Measurements from ENCODE around the gene AK8. TPM values are rescaled to one million over a fixed set of nuclear protein-coding genes. Genes with fewer than 3 reads are reported as not detected.

AK8 gene
- total and polyA plus RNA-seq, 4 donors = 0.07 to 0.26 (median 0.11) TPM

DNA sequence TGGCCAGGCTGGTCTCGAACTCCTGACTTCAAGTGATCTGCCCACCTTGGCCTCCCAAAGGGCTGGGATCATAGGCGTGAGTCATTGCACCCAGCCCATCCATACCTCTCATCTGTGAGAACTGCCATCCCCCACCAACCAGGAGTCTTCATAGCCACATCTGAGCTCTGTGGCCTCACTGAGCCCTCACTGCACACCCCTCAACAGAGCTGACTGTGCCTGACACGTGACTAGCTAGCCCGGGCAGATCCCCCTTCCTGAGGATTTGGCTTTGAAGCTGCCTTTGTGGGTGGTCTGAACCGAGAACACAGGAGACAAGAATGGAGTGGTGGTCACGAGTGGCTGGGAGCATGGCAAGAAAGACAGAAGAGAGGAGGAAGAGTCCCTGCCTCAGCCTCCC, 15.6 kb downstream of the AK8 start:
- TF ChIP-seq GABPA (IDR thresholded peaks at IDR 0.05 in 1 of 2, conservative IDR thresholded peaks at IDR 0.05 in 1 of 2) (no peak), NR2F2 (IDR thresholded peaks at IDR 0.05) (no peak), FOXA1 (IDR thresholded peaks at IDR 0.05) (no peak), TAF1 (conservative IDR thresholded peaks at IDR 0.05) (no peak), SP1 (IDR thresholded peaks at IDR 0.05) (no peak), FOXA2 (IDR thresholded peaks at IDR 0.05) (no peak), ZBTB33 (IDR thresholded peaks at IDR 0.05) (no peak), EGR1 (IDR thresholded peaks at IDR 0.05; ENCODE audit: low read depth in 2 of 2) (no peak)
- TF ChIP-seq, protein P1, sequence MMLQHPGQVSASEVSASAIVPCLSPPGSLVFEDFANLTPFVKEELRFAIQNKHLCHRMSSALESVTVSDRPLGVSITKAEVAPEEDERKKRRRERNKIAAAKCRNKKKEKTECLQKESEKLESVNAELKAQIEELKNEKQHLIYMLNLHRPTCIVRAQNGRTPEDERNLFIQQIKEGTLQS (IDR thresholded peaks at IDR 0.05) = no peak
- TF ChIP-seq, protein P2, sequence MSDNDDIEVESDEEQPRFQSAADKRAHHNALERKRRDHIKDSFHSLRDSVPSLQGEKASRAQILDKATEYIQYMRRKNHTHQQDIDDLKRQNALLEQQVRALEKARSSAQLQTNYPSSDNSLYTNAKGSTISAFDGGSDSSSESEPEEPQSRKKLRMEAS (IDR thresholded peaks at IDR 0.05) = no peak
- peaks cover 0 to 6% (median 0%) of the 10 kb centered on the region in 4 donors for H3K27me3 ChIP-seq (ENCODE audit: control insufficient read depth in 4 of 4, insufficient read depth in 4 of 4, low read length in 3 of 4)
- no peaks in the 10 kb centered on the region for H3K4me1 ChIP-seq (ENCODE audit: control insufficient read depth in 4 of 4, insufficient read depth in 4 of 4, low read length in 3 of 4)
- no peak overlapping the region for H3K27ac ChIP-seq (ENCODE audit: low read depth in 1 of 2, low read length in 2 of 2)
- H3K9ac ChIP-seq (ENCODE audit: low read depth in 1 of 2, low read length in 2 of 2) = no peak overlapping the region
- DNase-seq (ENCODE audit: low spot score) = no peak
- H3K36me3 ChIP-seq (ENCODE audit: control insufficient read depth in 4 of 4, insufficient read depth in 3 of 4, low read depth in 1 of 4, low read length in 3 of 4) = no peaks in the 10 kb centered on the region
- WGBS = 87% methylated on average over 6 of the region's 6 CpGs
- H3K9me3 ChIP-seq (ENCODE audit: control insufficient read depth in 4 of 4, low read length in 3 of 4) = no peaks in the 10 kb centered on the region
- no peak overlapping the region for H3K4me3 ChIP-seq (ENCODE audit: low read depth in 1 of 3, low read length in 3 of 3)

- peaks cover 0 to 6% (median 0%) of the 10 kb centered on the region in 4 donors for H3K27me3 ChIP-seq (ENCODE audit: control insufficient read depth in 4 of 4, insufficient read depth in 4 of 4, low read length in 3 of 4)
- H3K4me1 ChIP-seq (ENCODE audit: control insufficient read depth in 4 of 4, insufficient read depth in 4 of 4, low read length in 3 of 4) = no peaks in the 10 kb centered on the region
- no peak overlapping the region for H3K9ac ChIP-seq (ENCODE audit: low read depth in 1 of 2, low read length in 2 of 2)
- no peak for DNase-seq (ENCODE audit: low spot score)
- H3K4me3 ChIP-seq (ENCODE audit: low read depth in 1 of 3, low read length in 3 of 3) = no peak overlapping the region
- no peak overlapping the region for H3K27ac ChIP-seq (ENCODE audit: low read depth in 1 of 2, low read length in 2 of 2)
- no peak for TF ChIP-seq GABPA (IDR thresholded peaks at IDR 0.05 in 1 of 2, conservative IDR thresholded peaks at IDR 0.05 in 1 of 2)
- H3K36me3 ChIP-seq (ENCODE audit: control insufficient read depth in 4 of 4, insufficient read depth in 3 of 4, low read depth in 1 of 4, low read length in 3 of 4) = no peaks in the 10 kb centered on the region
- H3K9me3 ChIP-seq (ENCODE audit: control insufficient read depth in 4 of 4, low read length in 3 of 4) = no peaks in the 10 kb centered on the region
- whole genome bisulfite sequencing = 96% methylated on average over 3 of the region's 3 CpGs
Observed at GRCh38 chr9:132861666-132862065, 16.4 kb downstream of the AK8 start.

GRCh38 chr9:132858751-132859150, 19.3 kb downstream of the AK8 start:
- Histone ChIP-seq H3K4me3 (ENCODE audit: low read depth in 1 of 3, low read length in 3 of 3) (no peak overlapping the region), H3K9me3 (ENCODE audit: control insufficient read depth in 4 of 4, low read length in 3 of 4) (no peaks in the 10 kb centered on the region), H3K27me3 (ENCODE audit: control insufficient read depth in 4 of 4, insufficient read depth in 4 of 4, low read length in 3 of 4) (peaks cover 0 to 6% (median 0%) of the 10 kb centered on the region in 4 donors), H3K9ac (ENCODE audit: low read depth in 1 of 2, low read length in 2 of 2) (no peak overlapping the region), H3K27ac (ENCODE audit: low read depth in 1 of 2, low read length in 2 of 2) (no peak overlapping the region), H3K36me3 (ENCODE audit: control insufficient read depth in 4 of 4, insufficient read depth in 3 of 4, low read depth in 1 of 4, low read length in 3 of 4) (no peaks in the 10 kb centered on the region), H3K4me1 (ENCODE audit: control insufficient read depth in 4 of 4, insufficient read depth in 4 of 4, low read length in 3 of 4) (no peaks in the 10 kb centered on the region)
- no peak for DNase-seq (ENCODE audit: low spot score)
- WGBS = 81% methylated on average over 7 of the region's 7 CpGs
- TF ChIP-seq GABPA (IDR thresholded peaks at IDR 0.05 in 1 of 2, conservative IDR thresholded peaks at IDR 0.05 in 1 of 2) = no peak
- TF ChIP-seq ZBTB33 (IDR thresholded peaks at IDR 0.05) = no peak
- TF ChIP-seq HNF4G (IDR thresholded peaks at IDR 0.05) = no peak
- no peak for TF ChIP-seq HNF4A (conservative IDR thresholded peaks at IDR 0.05)
- no peak for TF ChIP-seq TAF1 (conservative IDR thresholded peaks at IDR 0.05)
- TF ChIP-seq, protein P2 (IDR thresholded peaks at IDR 0.05) = no peak
- no peak for TF ChIP-seq CTCF (IDR thresholded peaks at IDR 0.05; ENCODE audit: low read depth, low read length, missing input control)
- no peak for TF ChIP-seq JUND (IDR thresholded peaks at IDR 0.05)
- TF ChIP-seq, protein P3, sequence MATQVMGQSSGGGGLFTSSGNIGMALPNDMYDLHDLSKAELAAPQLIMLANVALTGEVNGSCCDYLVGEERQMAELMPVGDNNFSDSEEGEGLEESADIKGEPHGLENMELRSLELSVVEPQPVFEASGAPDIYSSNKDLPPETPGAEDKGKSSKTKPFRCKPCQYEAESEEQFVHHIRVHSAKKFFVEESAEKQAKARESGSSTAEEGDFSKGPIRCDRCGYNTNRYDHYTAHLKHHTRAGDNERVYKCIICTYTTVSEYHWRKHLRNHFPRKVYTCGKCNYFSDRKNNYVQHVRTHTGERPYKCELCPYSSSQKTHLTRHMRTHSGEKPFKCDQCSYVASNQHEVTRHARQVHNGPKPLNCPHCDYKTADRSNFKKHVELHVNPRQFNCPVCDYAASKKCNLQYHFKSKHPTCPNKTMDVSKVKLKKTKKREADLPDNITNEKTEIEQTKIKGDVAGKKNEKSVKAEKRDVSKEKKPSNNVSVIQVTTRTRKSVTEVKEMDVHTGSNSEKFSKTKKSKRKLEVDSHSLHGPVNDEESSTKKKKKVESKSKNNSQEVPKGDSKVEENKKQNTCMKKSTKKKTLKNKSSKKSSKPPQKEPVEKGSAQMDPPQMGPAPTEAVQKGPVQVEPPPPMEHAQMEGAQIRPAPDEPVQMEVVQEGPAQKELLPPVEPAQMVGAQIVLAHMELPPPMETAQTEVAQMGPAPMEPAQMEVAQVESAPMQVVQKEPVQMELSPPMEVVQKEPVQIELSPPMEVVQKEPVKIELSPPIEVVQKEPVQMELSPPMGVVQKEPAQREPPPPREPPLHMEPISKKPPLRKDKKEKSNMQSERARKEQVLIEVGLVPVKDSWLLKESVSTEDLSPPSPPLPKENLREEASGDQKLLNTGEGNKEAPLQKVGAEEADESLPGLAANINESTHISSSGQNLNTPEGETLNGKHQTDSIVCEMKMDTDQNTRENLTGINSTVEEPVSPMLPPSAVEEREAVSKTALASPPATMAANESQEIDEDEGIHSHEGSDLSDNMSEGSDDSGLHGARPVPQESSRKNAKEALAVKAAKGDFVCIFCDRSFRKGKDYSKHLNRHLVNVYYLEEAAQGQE (IDR thresholded peaks at IDR 0.05) = no peak
- no peak for TF ChIP-seq FOXA2 (IDR thresholded peaks at IDR 0.05)
- TF ChIP-seq YY1 (IDR thresholded peaks at IDR 0.05) = no peak
- TF ChIP-seq RAD21 (IDR thresholded peaks at IDR 0.05) = no peak
- TF ChIP-seq, protein P1 (IDR thresholded peaks at IDR 0.05) = no peak
- TF ChIP-seq SP1 (IDR thresholded peaks at IDR 0.05) = no peak
- no peak for TF ChIP-seq EGR1 (IDR thresholded peaks at IDR 0.05; ENCODE audit: low read depth in 2 of 2)
